ENCODE data around the gene DCAF8L1. TPM values are rescaled to one million over a fixed set of nuclear protein-coding genes. Genes with fewer than 3 reads are reported as not detected.

Gene DCAF8L1
- not detected in 2 replicates for total RNA-seq

DNA sequence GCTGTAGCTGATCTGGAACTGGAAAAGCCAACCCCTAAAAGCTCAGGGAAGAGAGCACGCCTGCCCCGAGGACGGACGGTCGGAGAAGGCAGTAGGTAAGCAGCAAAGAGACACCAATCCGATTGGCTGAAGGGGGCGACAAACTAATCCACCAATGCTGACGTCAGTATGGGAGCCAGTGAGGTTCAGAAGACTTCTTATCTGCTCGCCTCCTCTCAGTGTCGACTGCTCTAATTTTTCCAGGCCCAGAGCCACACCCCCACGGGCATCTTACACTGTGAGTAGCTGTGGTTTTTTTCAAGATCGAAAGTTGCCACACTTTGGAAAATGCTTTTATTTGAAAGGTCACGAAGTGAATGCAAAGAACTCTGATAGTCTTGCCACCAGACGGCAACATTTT, at the start of gene DCAF8L1:
Gene DCAF8L1 (minus strand): TSS at position 101 of the 400 bp plus-strand sequence. CDS start 115 bp downstream, outside the sequence.
- no peak for DNase-seq (ENCODE audit: low read depth)
- TF ChIP-seq, protein P1, sequence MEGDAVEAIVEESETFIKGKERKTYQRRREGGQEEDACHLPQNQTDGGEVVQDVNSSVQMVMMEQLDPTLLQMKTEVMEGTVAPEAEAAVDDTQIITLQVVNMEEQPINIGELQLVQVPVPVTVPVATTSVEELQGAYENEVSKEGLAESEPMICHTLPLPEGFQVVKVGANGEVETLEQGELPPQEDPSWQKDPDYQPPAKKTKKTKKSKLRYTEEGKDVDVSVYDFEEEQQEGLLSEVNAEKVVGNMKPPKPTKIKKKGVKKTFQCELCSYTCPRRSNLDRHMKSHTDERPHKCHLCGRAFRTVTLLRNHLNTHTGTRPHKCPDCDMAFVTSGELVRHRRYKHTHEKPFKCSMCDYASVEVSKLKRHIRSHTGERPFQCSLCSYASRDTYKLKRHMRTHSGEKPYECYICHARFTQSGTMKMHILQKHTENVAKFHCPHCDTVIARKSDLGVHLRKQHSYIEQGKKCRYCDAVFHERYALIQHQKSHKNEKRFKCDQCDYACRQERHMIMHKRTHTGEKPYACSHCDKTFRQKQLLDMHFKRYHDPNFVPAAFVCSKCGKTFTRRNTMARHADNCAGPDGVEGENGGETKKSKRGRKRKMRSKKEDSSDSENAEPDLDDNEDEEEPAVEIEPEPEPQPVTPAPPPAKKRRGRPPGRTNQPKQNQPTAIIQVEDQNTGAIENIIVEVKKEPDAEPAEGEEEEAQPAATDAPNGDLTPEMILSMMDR (IDR thresholded peaks at IDR 0.05; ENCODE audit: insufficient read depth, low read length, poor library complexity, severe bottlenecking), result no peak
- no peak within 1 kb of the TSS for H3K4me3 ChIP-seq (ENCODE audit: low read depth, low read length)
- H3K36me3 ChIP-seq (ENCODE audit: control insufficient read depth, insufficient read depth, low read length), result no peaks in the 10 kb centered on the region
- H3K27me3 ChIP-seq (ENCODE audit: control insufficient read depth, insufficient read depth, low read length), result no peaks in the 10 kb centered on the region

DNA sequence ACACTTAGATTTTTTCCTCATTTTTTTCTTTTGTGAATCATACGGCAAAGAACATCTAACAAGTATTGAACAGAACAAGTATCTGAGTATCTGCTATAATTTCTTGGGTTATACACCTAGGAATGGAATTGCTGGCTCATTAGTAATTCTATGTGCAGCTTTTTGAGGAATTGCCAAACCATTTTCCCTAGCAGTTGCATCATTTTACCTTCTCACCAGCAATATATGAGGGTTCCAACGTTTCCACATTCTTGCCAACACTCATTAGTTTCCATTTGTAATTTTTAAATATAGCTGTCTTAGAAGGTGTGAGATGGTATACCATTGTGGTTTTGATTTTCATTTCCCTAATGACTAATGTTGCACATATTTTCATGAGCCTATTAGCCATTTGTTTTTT, 41.1 kb upstream of the DCAF8L1 start:
- no peaks in the 10 kb centered on the region for H3K27me3 ChIP-seq (ENCODE audit: control insufficient read depth, insufficient read depth, low read length)
- no peak for DNase-seq (ENCODE audit: low read depth)
- no peaks in the 10 kb centered on the region for H3K36me3 ChIP-seq (ENCODE audit: control insufficient read depth, insufficient read depth, low read length)
- H3K4me3 ChIP-seq (ENCODE audit: low read depth, low read length), result no peak overlapping the region
- TF ChIP-seq, protein P1 (IDR thresholded peaks at IDR 0.05; ENCODE audit: insufficient read depth, low read length, poor library complexity, severe bottlenecking), result no peak

DNA sequence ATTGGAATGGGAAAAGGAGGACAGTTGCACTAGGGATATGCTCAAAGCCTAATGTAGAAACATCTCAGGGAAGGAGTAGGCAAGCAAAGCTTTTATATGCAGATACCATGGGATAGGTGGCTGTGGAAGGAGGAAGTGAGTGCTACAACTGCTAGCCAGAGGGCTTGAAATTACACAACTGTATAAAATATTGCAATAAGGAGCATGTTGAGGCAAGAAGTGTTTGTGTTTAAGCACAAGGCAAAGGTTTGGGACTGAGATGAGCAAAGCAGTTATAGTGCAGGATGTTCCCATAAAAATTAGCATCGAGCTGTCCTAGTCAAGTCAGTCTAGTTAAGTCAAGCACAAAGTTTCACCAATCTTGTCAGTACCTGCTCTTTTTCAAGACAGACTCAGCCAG, 35.6 kb upstream of the DCAF8L1 start:
- H3K36me3 ChIP-seq (ENCODE audit: control insufficient read depth, insufficient read depth, low read length), result no peaks in the 10 kb centered on the region
- TF ChIP-seq, protein P1 (IDR thresholded peaks at IDR 0.05; ENCODE audit: insufficient read depth, low read length, poor library complexity, severe bottlenecking), result no peak
- no peaks in the 10 kb centered on the region for H3K27me3 ChIP-seq (ENCODE audit: control insufficient read depth, insufficient read depth, low read length)
- H3K4me3 ChIP-seq (ENCODE audit: low read depth, low read length), result no peak overlapping the region
- no peak for DNase-seq (ENCODE audit: low read depth)

DNA sequence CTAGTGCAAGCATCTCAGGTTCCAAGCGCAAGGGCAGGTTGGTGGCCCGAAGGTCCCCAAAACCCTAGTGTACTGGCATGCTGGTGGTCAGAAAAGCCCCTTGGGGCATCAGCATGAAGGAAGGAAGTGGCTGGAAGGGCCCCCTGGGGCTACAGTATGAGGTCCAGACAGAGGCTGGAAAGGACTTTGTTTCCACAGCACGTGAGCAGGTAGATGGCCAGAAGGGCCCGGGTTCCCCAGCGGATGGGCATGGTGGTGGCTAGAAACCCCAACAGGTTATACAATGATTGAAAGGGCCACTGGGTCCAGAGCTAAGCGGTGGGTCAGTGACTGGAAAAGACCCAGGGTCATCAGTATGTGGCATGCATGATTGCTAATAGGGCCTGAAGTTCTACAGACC, 34.7 kb upstream of the DCAF8L1 start:
- TF ChIP-seq, protein P1 (IDR thresholded peaks at IDR 0.05; ENCODE audit: insufficient read depth, low read length, poor library complexity, severe bottlenecking), result no peak
- H3K36me3 ChIP-seq (ENCODE audit: control insufficient read depth, insufficient read depth, low read length), result no peaks in the 10 kb centered on the region
- H3K4me3 ChIP-seq (ENCODE audit: low read depth, low read length), result no peak overlapping the region
- no peaks in the 10 kb centered on the region for H3K27me3 ChIP-seq (ENCODE audit: control insufficient read depth, insufficient read depth, low read length)
- DNase-seq (ENCODE audit: low read depth), result no peak

DNA sequence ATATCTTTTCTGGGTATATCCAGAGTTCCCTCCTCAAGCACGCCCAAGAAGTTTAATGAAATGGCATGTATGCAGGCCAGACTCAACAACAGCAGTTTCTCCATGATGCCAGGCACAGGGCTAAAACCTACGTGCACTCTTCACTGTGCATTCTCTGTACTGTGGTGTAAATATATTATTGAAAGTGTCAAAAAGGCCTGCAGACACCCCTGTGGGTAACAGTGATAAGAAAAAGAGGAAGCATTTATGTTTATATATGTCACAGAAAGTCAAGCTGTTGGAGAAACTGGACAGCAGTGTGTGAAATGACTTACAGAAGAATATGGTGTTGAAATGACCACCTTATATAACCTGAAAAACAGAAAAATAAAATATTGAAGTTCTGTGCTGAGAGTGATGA, 29.6 kb upstream of the DCAF8L1 start:
- TF ChIP-seq, protein P1 (IDR thresholded peaks at IDR 0.05; ENCODE audit: insufficient read depth, low read length, poor library complexity, severe bottlenecking), result no peak
- H3K27me3 ChIP-seq (ENCODE audit: control insufficient read depth, insufficient read depth, low read length), result no peaks in the 10 kb centered on the region
- no peak overlapping the region for H3K4me3 ChIP-seq (ENCODE audit: low read depth, low read length)
- DNase-seq (ENCODE audit: low read depth), result no peak
- no peaks in the 10 kb centered on the region for H3K36me3 ChIP-seq (ENCODE audit: control insufficient read depth, insufficient read depth, low read length)

DNA sequence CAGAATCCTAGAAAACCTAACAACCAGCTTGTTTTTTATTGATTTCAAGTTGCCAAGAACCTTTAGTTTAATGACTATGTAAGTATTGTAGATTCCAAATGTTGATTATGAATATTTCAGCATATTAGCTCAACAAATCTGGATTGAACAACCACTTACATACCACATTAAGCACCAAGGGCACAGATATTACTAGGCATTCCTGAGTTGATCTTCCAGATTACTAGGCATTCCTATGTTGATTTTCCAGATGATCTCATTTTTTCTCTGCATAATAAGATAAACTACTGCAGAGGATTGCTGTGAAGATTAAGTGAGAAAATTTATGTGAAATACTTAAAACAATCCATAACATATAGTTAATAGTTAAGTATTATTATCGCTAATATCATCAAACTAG, 17.4 kb upstream of the DCAF8L1 start:
- TF ChIP-seq, protein P1 (IDR thresholded peaks at IDR 0.05; ENCODE audit: insufficient read depth, low read length, poor library complexity, severe bottlenecking), result no peak
- Histone ChIP-seq H3K36me3 (ENCODE audit: control insufficient read depth, insufficient read depth, low read length) (no peaks in the 10 kb centered on the region), H3K4me3 (ENCODE audit: low read depth, low read length) (no peak overlapping the region), H3K27me3 (ENCODE audit: control insufficient read depth, insufficient read depth, low read length) (no peaks in the 10 kb centered on the region)
- no peak for DNase-seq (ENCODE audit: low read depth)

All from kidney epithelial cell (primary cell).